HepG2 (cell line): ENCODE data around the gene EBF4. TPM values are rescaled to one million over a fixed set of nuclear protein-coding genes. Genes with fewer than 3 reads are reported as not detected.

Source experiments
- ATAC-seq: fragments of 200-7000 bp; cut with Tn5 transposase; 3 replicates; pipeline ENCODE4 v1.9.1; 2020; ENCODE audit warnings: mild to moderate bottlenecking, moderate library complexity
- BruUV-seq: library from RNA; stranded (reverse); fragments of 400-500 nt; replicated peaks from 2 replicates; lab custom pipeline; 2021; lab: Mats Ljungman, UMichigan
- CTCF ChIA-PET: fragments of 300-600 bp; formaldehyde crosslinking; extraction: SDS; loops from one replicate; lab custom pipeline; 2021; ENCODE audit warnings: low total read pairs, inconsistent platforms, low intra/inter-chr PET ratio; lab: Yijun Ruan, JAX
- POLR2A ChIA-PET: fragments of 350-600 bp; sonication (Branson Sonifier 250); formaldehyde crosslinking; loops from one replicate; lab custom pipeline; 2020; ENCODE audit warnings: antibody characterized with exemption, inconsistent platforms; lab: Yijun Ruan, JAX
- DNase-seq: peaks from one replicate; pipeline ENCODE4 v3.0.0-alpha.2; 2015; ENCODE audit warnings: low spot score
- FAIRE-seq: peaks from 3 replicates; lab custom pipeline; 2011; peaks lifted over from hg19 to GRCh38; lab: Jason Lieb, UNC
- H2AFZ ChIP-seq: one replicate; pipeline ENCODE4 v1.6.1; 2011; ENCODE audit warnings: low read length, inconsistent platforms
- H3K27ac ChIP-seq: fragments of 300-600 bp; 3 replicates; pipeline ENCODE4 v1.8.0; 2011; ENCODE audit warnings: mixed run types, mild to moderate bottlenecking, mixed read lengths, low read length, inconsistent platforms; ENCODE audit not compliant: insufficient read depth; ENCODE audit errors: extremely low read length
- H3K27me3 ChIP-seq, 2 experiments: fragments of 200-600 bp in 1 of 2; 2 replicates in 1 of 2; 3 replicates in 1 of 2; pipeline versions ENCODE4 v1.6.0 to v1.8.0; 2011; ENCODE audit warnings: low read length in 2 of 2, mild to moderate bottlenecking in 2 of 2, moderate library complexity in 2 of 2, inconsistent platforms in 1 of 2; ENCODE audit not compliant: insufficient read depth in 2 of 2, control insufficient read depth in 1 of 2
- H3K36me3 ChIP-seq, 2 experiments: fragments of 200-600 bp in 1 of 2; replicated peaks in 1 of 2; 2 replicates in 1 of 2; 3 replicates in 1 of 2; pipeline versions ENCODE4 v1.5.1 to v1.8.0; 2011; ENCODE audit warnings: low read length in 2 of 2, inconsistent platforms in 1 of 2; ENCODE audit not compliant: insufficient read depth in 2 of 2, control insufficient read depth in 1 of 2
- H3K4me1 ChIP-seq: 2 replicates; pipeline ENCODE4 v1.5.1; 2012; ENCODE audit warnings: low read length, inconsistent platforms; ENCODE audit not compliant: insufficient read depth
- H3K4me2 ChIP-seq: 2 replicates; pipeline ENCODE4 v1.6.0; 2011; ENCODE audit warnings: low read depth, low read length, inconsistent platforms
- H3K4me3 ChIP-seq, 3 experiments: fragments of 200-600 bp in 1 of 3; sonication (generic), shearing (Covaris generic) in 1 of 3; replicated peaks in 1 of 3; 2 replicates each; pipeline ENCODE4 v1.5.1; 2011 to 2016; ENCODE audit warnings: low read length in 3 of 3, inconsistent platforms in 2 of 3, low read depth in 2 of 3, mild to moderate bottlenecking in 2 of 3, control low read depth in 1 of 3, mixed read lengths in 1 of 3; ENCODE audit not compliant: insufficient read depth in 1 of 3
- H3K79me2 ChIP-seq: one replicate; pipeline ENCODE4 v1.6.1; 2011; ENCODE audit warnings: low read length, inconsistent platforms; ENCODE audit not compliant: insufficient read depth
- H3K9ac ChIP-seq: 2 replicates; pipeline ENCODE4 v1.6.0; 2011; ENCODE audit warnings: mild to moderate bottlenecking, low read depth, low read length, inconsistent platforms; ENCODE audit not compliant: insufficient read depth
- H3K9me3 ChIP-seq: 2 replicates; pipeline ENCODE4 v1.5.1; 2012; ENCODE audit warnings: mild to moderate bottlenecking, low read length
- H4K20me1 ChIP-seq: 2 replicates; pipeline ENCODE4 v1.6.0; 2011; ENCODE audit warnings: inconsistent platforms, mild to moderate bottlenecking, low read length, moderate library complexity; ENCODE audit not compliant: insufficient read depth
- FOSL1 ChIP-seq: sonication (generic); formaldehyde crosslinking; IDR thresholded peaks from 2 replicates; pipeline ENCODE4 v1.9.0; 2021; ENCODE audit warnings: missing genetic modification reagents, borderline replicate concordance
- RBFOX2 ChIP-seq: fragments of 200-400 bp; formaldehyde crosslinking; IDR thresholded peaks from 2 replicates; pipeline ENCODE4 v1.6.1; 2017; ENCODE audit warnings: low read depth, mild to moderate bottlenecking, low read length
- SCMH1 ChIP-seq: sonication (generic); formaldehyde crosslinking; IDR thresholded peaks from 2 replicates; pipeline ENCODE4 v1.9.0; 2021; ENCODE audit warnings: missing genetic modification reagents, mild to moderate bottlenecking, borderline replicate concordance
- SP1 ChIP-seq, 2 experiments: fragments of 450-650 bp in 1 of 2; sonication (generic) in 1 of 2; formaldehyde crosslinking in 1 of 2; IDR thresholded peaks; 2 replicates each; pipeline versions ENCODE4 v1.4.0 to v1.6.1; 2016 to 2020; ENCODE audit warnings: missing genetic modification reagents in 1 of 2
- ZBTB40 ChIP-seq, 2 experiments: fragments of 450-650 bp in 1 of 2; sonication (generic) in 1 of 2; formaldehyde crosslinking in 1 of 2; IDR thresholded peaks; 2 replicates each; pipeline versions ENCODE4 v1.6.1 to v1.8.0; 2016 to 2022; ENCODE audit warnings: antibody characterized with exemption in 1 of 2, mild to moderate bottlenecking in 1 of 2, missing genetic modification reagents in 1 of 2
- ZNF350 ChIP-seq: sonication (generic); formaldehyde crosslinking; IDR thresholded peaks from 2 replicates; pipeline ENCODE4 v1.4.0; 2020; ENCODE audit warnings: mild to moderate bottlenecking, low read depth, missing genetic modification reagents, borderline replicate concordance
- ZNF737 ChIP-seq: sonication (generic); formaldehyde crosslinking; IDR thresholded peaks from 2 replicates; pipeline ENCODE4 v1.5.0; 2020; ENCODE audit warnings: missing genetic modification reagents, mild to moderate bottlenecking, borderline replicate concordance
- WGBS: methylation state at CpG from one replicate; pipeline ENCODE4 v1.1.6; 2017; ENCODE audit warnings: low lambda C conversion rate; 5-methylcytosine and 5-hydroxymethylcytosine counted together
- in situ Hi-C: cut with HindIII; loops from 2 replicates; pipeline ENCODE4 v1.10.0; 2017; ENCODE audit warnings: low pct_unique_long_range_greater_than_20kb; ENCODE audit not compliant: extremely low pct_ligation_motif_present
- intact Hi-C: fragments of 100-400 bp; cut with micrococcal nuclease; formaldehyde crosslinking; loops from one replicate; pipeline ENCODE4 v1.10.0; 2022; ENCODE audit not compliant: unreplicated experiment
- polyA plus RNA-seq, 8 experiments: library from polyadenylated mRNA; depleted of rRNA in 3 of 8; stranded (reverse) in 7 of 8; unstranded in 1 of 8; fragments of >200 nt; fragmentation: Illumina TruSeq in 4 of 8; extraction: Trizol in 4 of 8; gene quantifications; 2 replicates each; pipeline versions ENCODE4 v1.2.1 to v1.2.3, GENCODE V29; 2011 to 2016; ENCODE audit warnings: low read depth in 4 of 8, missing spikeins in 1 of 8, mixed read lengths in 1 of 8; ENCODE audit not compliant: insufficient read depth in 1 of 8
- total RNA-seq, 5 experiments: library from RNA; depleted of rRNA; stranded (reverse); fragments of >200 nt; fragmentation: Illumina TruSeq; extraction: Trizol; gene quantifications; 2 replicates each; pipeline ENCODE4 v1.2.3, GENCODE V29; 2016; ENCODE audit warnings: low read depth in 1 of 5
- TF ChIP-seq, protein P1 (sequence below): sonication (generic); formaldehyde crosslinking; IDR thresholded peaks from 2 replicates; pipeline ENCODE4 v1.9.0; 2021; ENCODE audit warnings: missing genetic modification reagents, borderline replicate concordance

EBF4 gene
- total and polyA plus RNA-seq, 2 of the 13 experiments (the other 11 are each of a cell fraction or from before 2014, with no cell fraction given) = 0.84 to 2.2 TPM

- POLR2A ChIA-PET = no interaction called here
- in situ Hi-C loops = no loop called here
- BruUV-seq = no TSS peak
- Histone ChIP-seq H3K27me3 (peaks cover 14 to 74% of the 10 kb centered on the region in 2 experiments), H3K79me2 (no peaks in the 10 kb centered on the region), H3K9me3 (no peaks in the 10 kb centered on the region), H3K4me2 (no peak overlapping the region), H3K4me3 (no peak overlapping the region), H2AFZ (no peak overlapping the region), H3K36me3 (no peaks in the 10 kb centered on the region), H3K4me1 (peaks cover 42% of the 10 kb centered on the region), H3K27ac (no peak overlapping the region), H3K9ac (no peak overlapping the region), H4K20me1 (0 out of 2 replicates have a peak, but pooled peaks cover 3% of the 10 kb centered on the region)
- CTCF ChIA-PET = no interaction called here
- 38% methylated on average over 8 of the region's 10 CpGs for WGBS
- no peak for TF ChIP-seq ZNF737
- TF ChIP-seq, protein P1, sequence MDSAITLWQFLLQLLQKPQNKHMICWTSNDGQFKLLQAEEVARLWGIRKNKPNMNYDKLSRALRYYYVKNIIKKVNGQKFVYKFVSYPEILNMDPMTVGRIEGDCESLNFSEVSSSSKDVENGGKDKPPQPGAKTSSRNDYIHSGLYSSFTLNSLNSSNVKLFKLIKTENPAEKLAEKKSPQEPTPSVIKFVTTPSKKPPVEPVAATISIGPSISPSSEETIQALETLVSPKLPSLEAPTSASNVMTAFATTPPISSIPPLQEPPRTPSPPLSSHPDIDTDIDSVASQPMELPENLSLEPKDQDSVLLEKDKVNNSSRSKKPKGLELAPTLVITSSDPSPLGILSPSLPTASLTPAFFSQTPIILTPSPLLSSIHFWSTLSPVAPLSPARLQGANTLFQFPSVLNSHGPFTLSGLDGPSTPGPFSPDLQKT = no peak
- TF ChIP-seq ZBTB40 (IDR thresholded peaks at IDR 0.05) = no peak
- TF ChIP-seq ZBTB40 (CRISPR knock-in tag; IDR thresholded peaks at IDR 0.05) = no peak
- TF ChIP-seq FOSL1 (CRISPR knock-in tag) = no peak
- no peak for TF ChIP-seq RBFOX2
- no peak for TF ChIP-seq SCMH1 (CRISPR knock-in tag)
- no peak for TF ChIP-seq ZNF350 (CRISPR knock-in tag)
- TF ChIP-seq SP1 (IDR thresholded peaks at IDR 0.05) = no peak
- no peak for TF ChIP-seq SP1 (CRISPR knock-in tag; IDR thresholded peaks at IDR 0.05)
- intact Hi-C loops = no loop called here
- FAIRE-seq (no peak), DNase-seq (no peak), ATAC-seq (no peak)
These were observed 56.2 kb downstream of the EBF4 start for GRCh38 chr20:2748551-2749342.
